KMS-11 (cell line): ENCODE data around the gene SCN1A.

Experiments
- H2AFZ ChIP-seq: fragments of 200-600 bp; sonication (generic); 2 replicates; pipeline ENCODE4 v1.6.1; 2016; ENCODE audit warnings: antibody characterized with exemption, mixed run types, low read depth
- H3K27ac ChIP-seq: fragments of 200-600 bp; sonication (generic); 2 replicates; pipeline ENCODE4 v1.6.1; 2016; ENCODE audit warnings: mild to moderate bottlenecking, mixed run types
- H3K27me3 ChIP-seq: fragments of 200-600 bp; sonication (generic); 2 replicates; pipeline ENCODE4 v1.6.1; 2017; ENCODE audit warnings: mild to moderate bottlenecking, low read depth, mixed run types, moderate library complexity; ENCODE audit not compliant: insufficient read depth
- H3K36me3 ChIP-seq: fragments of 200-600 bp; sonication (generic); 2 replicates; pipeline ENCODE4 v1.6.1; 2017; ENCODE audit warnings: mild to moderate bottlenecking, mixed run types; ENCODE audit not compliant: insufficient read depth
- H3K4me1 ChIP-seq: fragments of 200-600 bp; sonication (generic); 2 replicates; pipeline ENCODE4 v1.6.1; 2016; ENCODE audit warnings: mild to moderate bottlenecking, low read depth, mixed run types; ENCODE audit not compliant: poor library complexity, severe bottlenecking
- H3K4me2 ChIP-seq: fragments of 200-600 bp; sonication (generic); 2 replicates; pipeline ENCODE4 v1.7.0; 2016; ENCODE audit warnings: mild to moderate bottlenecking, mixed run types
- H3K4me3 ChIP-seq: fragments of 200-600 bp; sonication (generic); IDR thresholded peaks from 2 replicates; pipeline ENCODE4 v1.6.1; 2017; ENCODE audit warnings: low read depth, low read length, mixed read lengths; ENCODE audit not compliant: insufficient read depth
- H3K79me2 ChIP-seq: fragments of 200-600 bp; sonication (generic); 2 replicates; pipeline ENCODE4 v1.6.1; 2016; ENCODE audit warnings: low read depth, mixed run types; ENCODE audit not compliant: insufficient read depth
- H3K9ac ChIP-seq: fragments of 200-600 bp; sonication (generic); 2 replicates; pipeline ENCODE4 v1.6.1; 2016; ENCODE audit warnings: mild to moderate bottlenecking, mixed run types
- H4K20me1 ChIP-seq: fragments of 200-600 bp; sonication (generic); 2 replicates; pipeline ENCODE4 v1.6.1; 2016; ENCODE audit warnings: mild to moderate bottlenecking, mixed run types; ENCODE audit not compliant: insufficient read depth
- TF ChIP-seq, protein P1 (sequence below): fragments of 200-600 bp; sonication (generic); conservative IDR thresholded peaks from 2 replicates; pipeline ENCODE4 v1.6.1; 2017; ENCODE audit warnings: low read depth, mild to moderate bottlenecking, antibody characterized with exemption, low read length, moderate library complexity, mixed read lengths

Gene SCN1A

DNA sequence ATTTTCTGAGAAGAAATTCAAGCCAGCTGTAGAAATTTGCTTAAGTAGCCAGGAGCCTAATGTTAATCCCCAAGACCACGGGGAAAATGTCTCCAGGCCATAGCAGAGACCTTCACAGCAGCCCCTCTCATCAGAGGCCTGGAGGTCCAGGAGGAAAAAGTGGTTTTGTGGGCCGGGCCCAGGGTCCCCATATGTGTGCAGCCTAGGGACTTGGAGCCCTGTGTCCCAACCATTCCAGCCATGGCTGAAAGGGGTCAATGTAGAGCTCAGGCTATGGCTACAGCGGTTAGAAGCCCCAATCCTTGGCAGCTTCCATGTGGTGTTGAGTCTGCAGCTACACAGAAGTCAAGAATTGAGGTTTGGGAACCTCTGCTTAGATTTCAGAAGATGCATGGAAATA lies 160.1 kb downstream of the SCN1A start:
- TF ChIP-seq, protein P1, sequence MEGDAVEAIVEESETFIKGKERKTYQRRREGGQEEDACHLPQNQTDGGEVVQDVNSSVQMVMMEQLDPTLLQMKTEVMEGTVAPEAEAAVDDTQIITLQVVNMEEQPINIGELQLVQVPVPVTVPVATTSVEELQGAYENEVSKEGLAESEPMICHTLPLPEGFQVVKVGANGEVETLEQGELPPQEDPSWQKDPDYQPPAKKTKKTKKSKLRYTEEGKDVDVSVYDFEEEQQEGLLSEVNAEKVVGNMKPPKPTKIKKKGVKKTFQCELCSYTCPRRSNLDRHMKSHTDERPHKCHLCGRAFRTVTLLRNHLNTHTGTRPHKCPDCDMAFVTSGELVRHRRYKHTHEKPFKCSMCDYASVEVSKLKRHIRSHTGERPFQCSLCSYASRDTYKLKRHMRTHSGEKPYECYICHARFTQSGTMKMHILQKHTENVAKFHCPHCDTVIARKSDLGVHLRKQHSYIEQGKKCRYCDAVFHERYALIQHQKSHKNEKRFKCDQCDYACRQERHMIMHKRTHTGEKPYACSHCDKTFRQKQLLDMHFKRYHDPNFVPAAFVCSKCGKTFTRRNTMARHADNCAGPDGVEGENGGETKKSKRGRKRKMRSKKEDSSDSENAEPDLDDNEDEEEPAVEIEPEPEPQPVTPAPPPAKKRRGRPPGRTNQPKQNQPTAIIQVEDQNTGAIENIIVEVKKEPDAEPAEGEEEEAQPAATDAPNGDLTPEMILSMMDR, result no peak
- Histone ChIP-seq H3K79me2 (no peaks in the 10 kb centered on the region), H3K4me1 (no peaks in the 10 kb centered on the region), H3K27ac (no peak overlapping the region), H4K20me1 (no peaks in the 10 kb centered on the region), H3K9ac (no peak overlapping the region), H3K27me3 (no peaks in the 10 kb centered on the region), H3K4me3 (no peak overlapping the region), H3K36me3 (no peaks in the 10 kb centered on the region), H2AFZ (no peak overlapping the region), H3K4me2 (no peak overlapping the region)

DNA sequence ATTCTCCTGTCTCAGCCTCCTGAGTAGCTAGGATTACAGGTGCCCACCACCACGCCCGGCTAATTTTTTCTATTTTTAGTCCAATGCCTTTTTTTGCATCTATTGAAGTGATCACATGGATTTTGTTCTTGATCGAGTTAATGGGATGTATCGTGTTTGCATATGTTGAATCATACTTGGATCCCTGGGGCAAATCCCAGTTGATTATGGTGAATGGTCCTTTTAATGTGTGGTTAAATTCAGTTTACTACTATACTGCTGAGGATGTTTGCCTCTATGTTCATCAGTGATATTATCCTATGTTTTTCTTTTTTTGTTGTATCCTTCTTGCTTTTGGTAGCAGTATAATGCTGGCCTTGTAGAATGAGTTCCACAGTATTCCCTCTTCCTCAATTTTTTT lies 166.0 kb downstream of the SCN1A start:
- Histone ChIP-seq H3K4me1 (no peaks in the 10 kb centered on the region), H3K27me3 (no peaks in the 10 kb centered on the region), H3K27ac (no peak overlapping the region), H4K20me1 (no peaks in the 10 kb centered on the region), H3K4me3 (no peak overlapping the region), H3K36me3 (no peaks in the 10 kb centered on the region), H2AFZ (no peak overlapping the region), H3K4me2 (no peak overlapping the region), H3K9ac (no peak overlapping the region), H3K79me2 (no peaks in the 10 kb centered on the region)
- TF ChIP-seq, protein P1, result no peak

DNA sequence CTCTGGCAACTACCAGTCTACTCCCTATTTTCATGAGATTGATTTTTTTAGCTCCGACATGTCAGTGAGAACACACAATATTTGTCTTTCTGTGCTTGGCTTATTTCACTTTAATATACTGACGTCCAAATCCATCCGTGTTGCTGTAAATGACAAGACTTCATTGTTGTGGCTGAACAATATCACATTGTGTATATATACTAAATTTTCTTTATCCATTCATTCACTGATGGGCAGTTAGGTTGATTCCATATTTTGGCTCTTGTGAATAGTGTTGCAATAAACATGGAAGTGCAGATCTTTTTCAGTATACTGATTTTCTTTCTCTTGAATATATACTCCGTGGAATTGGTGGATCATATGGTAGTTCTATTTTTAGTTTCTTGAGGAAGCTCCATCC lies 168.4 kb downstream of the SCN1A start:
- Histone ChIP-seq H3K36me3 (no peaks in the 10 kb centered on the region), H3K79me2 (no peaks in the 10 kb centered on the region), H3K4me1 (peaks cover 6% of the 10 kb centered on the region), H3K27ac (no peak overlapping the region), H3K4me2 (no peak overlapping the region), H3K9ac (no peak overlapping the region), H4K20me1 (no peaks in the 10 kb centered on the region), H3K4me3 (no peak overlapping the region), H3K27me3 (no peaks in the 10 kb centered on the region), H2AFZ (no peak overlapping the region)
- TF ChIP-seq, protein P1, result no peak

DNA sequence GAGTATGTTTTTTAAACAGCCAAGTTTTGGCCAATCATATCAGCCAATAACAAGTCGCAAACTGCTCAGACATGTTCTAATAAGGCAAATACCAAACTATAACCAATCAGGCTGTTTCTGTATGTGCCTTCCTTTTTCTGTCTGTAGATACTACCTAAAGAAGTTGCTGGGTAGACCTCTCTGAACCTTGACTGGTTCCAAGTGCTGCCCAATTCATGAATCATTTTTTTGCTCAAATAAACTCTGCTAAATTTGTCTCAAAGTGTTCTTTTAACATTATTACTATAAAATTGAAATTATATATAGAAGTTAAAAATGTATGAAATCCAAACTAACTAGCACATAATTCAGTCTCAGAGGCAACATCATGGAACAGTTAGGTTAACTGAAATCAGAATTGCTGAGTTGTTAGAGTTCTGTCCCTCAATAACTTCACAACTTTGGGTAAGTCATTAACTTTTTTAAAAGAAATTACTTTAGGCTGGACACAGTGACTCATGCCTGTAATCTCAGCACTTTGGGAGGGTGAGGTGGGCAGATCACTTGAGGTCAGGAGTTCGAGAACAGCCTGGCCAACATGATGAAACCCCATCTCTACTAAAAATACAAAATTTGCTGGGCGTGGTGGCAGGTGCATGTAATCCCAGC lies 169.4 kb downstream of the SCN1A start:
- Histone ChIP-seq H3K79me2 (no peaks in the 10 kb centered on the region), H3K9ac (no peak overlapping the region), H3K4me1 (peaks cover 7% of the 10 kb centered on the region), H3K27me3 (no peaks in the 10 kb centered on the region), H3K4me2 (no peak overlapping the region), H3K4me3 (no peak overlapping the region), H4K20me1 (no peaks in the 10 kb centered on the region), H3K36me3 (no peaks in the 10 kb centered on the region), H3K27ac (no peak overlapping the region), H2AFZ (no peak overlapping the region)
- TF ChIP-seq, protein P1, result no peak
